H9 (cell line): ENCODE data around the gene MSMO1. TPM values are rescaled to one million over a fixed set of nuclear protein-coding genes. Genes with fewer than 3 reads are reported as not detected.

Source experiments
- DNase-seq: peaks from one replicate; pipeline ENCODE4 v3.0.0-alpha.2; 2017
- H2AFZ ChIP-seq: one replicate; pipeline ENCODE4 v1.6.1; 2013; ENCODE audit warnings: mild to moderate bottlenecking, low read length, control low read depth, moderate library complexity
- H2AK5ac ChIP-seq: 2 replicates; pipeline ENCODE4 v1.6.1; 2013; ENCODE audit warnings: low read length, control low read depth, mixed read lengths; ENCODE audit not compliant: insufficient read length
- H2BK120ac ChIP-seq: one replicate; pipeline ENCODE4 v1.6.1; 2013; ENCODE audit warnings: low read depth, mild to moderate bottlenecking, low read length, control low read depth, inconsistent platforms; ENCODE audit not compliant: poor library complexity, severe bottlenecking
- H2BK12ac ChIP-seq: 2 replicates; pipeline ENCODE4 v1.6.1; 2013; ENCODE audit warnings: low read length, control low read depth, mixed read lengths, low read depth; ENCODE audit not compliant: insufficient read length
- H2BK15ac ChIP-seq: 2 replicates; pipeline ENCODE4 v1.6.1; 2013; ENCODE audit warnings: low read depth, low read length, control low read depth
- H2BK20ac ChIP-seq: one replicate; pipeline ENCODE4 v1.6.1; 2013; ENCODE audit warnings: low read depth, mild to moderate bottlenecking, low read length, control low read depth, inconsistent platforms; ENCODE audit not compliant: poor library complexity, severe bottlenecking
- H2BK5ac ChIP-seq: 2 replicates; pipeline ENCODE4 v1.6.1; 2013; ENCODE audit warnings: low read length, control low read depth, mixed read lengths; ENCODE audit not compliant: insufficient read length
- H3K14ac ChIP-seq: 2 replicates; pipeline ENCODE4 v1.6.1; 2013; ENCODE audit warnings: low read length, control low read depth; ENCODE audit not compliant: insufficient read depth
- H3K18ac ChIP-seq: 2 replicates; pipeline ENCODE4 v1.6.1; 2013; ENCODE audit warnings: low read depth, mild to moderate bottlenecking, mixed read lengths, low read length, control low read depth; ENCODE audit not compliant: insufficient read length
- H3K23ac ChIP-seq: 2 replicates; pipeline ENCODE4 v1.6.1; 2013; ENCODE audit warnings: low read length, control low read depth, mixed read lengths, low read depth; ENCODE audit not compliant: insufficient read length
- H3K23me2 ChIP-seq: 2 replicates; pipeline ENCODE4 v1.6.1; 2013; ENCODE audit warnings: low read depth, mild to moderate bottlenecking, mixed read lengths, low read length, control low read depth; ENCODE audit not compliant: insufficient read length, poor library complexity, severe bottlenecking
- H3K27ac ChIP-seq: 2 replicates; pipeline ENCODE4 v1.5.1; 2013; ENCODE audit warnings: low read length, control low read depth, mixed read lengths, low read depth; ENCODE audit not compliant: insufficient read length
- H3K27me3 ChIP-seq: 2 replicates; pipeline ENCODE4 v1.6.1; 2013; ENCODE audit warnings: low read length, control low read depth, inconsistent platforms; ENCODE audit not compliant: insufficient read depth
- H3K4ac ChIP-seq: 2 replicates; pipeline ENCODE4 v1.6.1; 2013; ENCODE audit warnings: low read depth, mild to moderate bottlenecking, control low read depth, inconsistent platforms, low read length, moderate library complexity
- H3K4me1 ChIP-seq: 2 replicates; pipeline ENCODE4 v1.6.1; 2013; ENCODE audit warnings: low read length, control low read depth, inconsistent platforms; ENCODE audit not compliant: insufficient read depth
- H3K4me2 ChIP-seq: 2 replicates; pipeline ENCODE4 v1.6.1; 2013; ENCODE audit warnings: low read length, control low read depth, mixed read lengths; ENCODE audit not compliant: insufficient read length, insufficient read depth
- H3K56ac ChIP-seq: 2 replicates; pipeline ENCODE4 v1.6.1; 2013; ENCODE audit warnings: low read depth, mild to moderate bottlenecking, mixed read lengths, low read length, control low read depth; ENCODE audit not compliant: insufficient read length
- H3K79me1 ChIP-seq: 2 replicates; pipeline ENCODE4 v1.6.1; 2013; ENCODE audit warnings: low read depth, mild to moderate bottlenecking, moderate library complexity, low read length, control low read depth, inconsistent platforms; ENCODE audit not compliant: insufficient read depth, poor library complexity, severe bottlenecking
- H3K79me2 ChIP-seq: 2 replicates; pipeline ENCODE4 v1.6.1; 2013; ENCODE audit warnings: low read length, control low read depth, inconsistent platforms; ENCODE audit not compliant: insufficient read depth
- H3K9ac ChIP-seq: 2 replicates; pipeline ENCODE4 v1.6.1; 2013; ENCODE audit warnings: low read length, control low read depth, mixed read lengths; ENCODE audit not compliant: insufficient read length; ENCODE audit errors: extremely low read depth
- H3K9me3 ChIP-seq: one replicate; pipeline ENCODE4 v1.6.1; 2013; ENCODE audit warnings: low read depth, low read length, inconsistent platforms; ENCODE audit not compliant: control insufficient read depth
- H3T11ph ChIP-seq: one replicate; pipeline ENCODE4 v1.6.1; 2013; ENCODE audit warnings: mild to moderate bottlenecking, low read length, control low read depth, inconsistent platforms
- H4K20me1 ChIP-seq: one replicate; pipeline ENCODE4 v1.6.1; 2013; ENCODE audit not compliant: control insufficient read depth, insufficient read length, insufficient read depth
- H4K5ac ChIP-seq: 2 replicates; pipeline ENCODE4 v1.6.1; 2013; ENCODE audit warnings: low read depth, mild to moderate bottlenecking, mixed read lengths, low read length, control low read depth; ENCODE audit not compliant: insufficient read length
- H4K8ac ChIP-seq: replicated peaks from 2 replicates; pipeline ENCODE4 v1.6.1; 2013; ENCODE audit warnings: low read length, control low read depth, mixed read lengths, low read depth; ENCODE audit not compliant: insufficient read length
- H4K91ac ChIP-seq: 2 replicates; pipeline ENCODE4 v1.6.1; 2013; ENCODE audit warnings: low read depth, mild to moderate bottlenecking, moderate library complexity, mixed read lengths, low read length, control low read depth; ENCODE audit not compliant: insufficient read length
- H3K27ac Mint-ChIP-seq, 3 experiments: 2 replicates in 2 of 3; 3 replicates in 1 of 3; pipeline ENCODE4 v1.8.0; 2020 to 2021; ENCODE audit warnings: mixed read lengths in 3 of 3, mild to moderate bottlenecking in 1 of 3, moderate library complexity in 1 of 3
- H3K27me3 Mint-ChIP-seq: 2 replicates; pipeline ENCODE4 v1.8.0; 2021; ENCODE audit warnings: low read depth, mild to moderate bottlenecking, moderate library complexity, mixed read lengths
- H3K36me3 Mint-ChIP-seq, 3 experiments: 2 replicates in 2 of 3; 3 replicates in 1 of 3; pipeline ENCODE4 v1.8.0; 2020 to 2021; ENCODE audit warnings: low read depth in 3 of 3, mixed read lengths in 3 of 3; ENCODE audit not compliant: insufficient read depth in 1 of 3
- H3K4me1 Mint-ChIP-seq, 2 experiments: 2 replicates each; pipeline ENCODE4 v1.8.0; 2020; ENCODE audit warnings: mixed read lengths in 2 of 2
- H3K4me3 Mint-ChIP-seq, 2 experiments: 2 replicates in 1 of 2; 3 replicates in 1 of 2; pipeline ENCODE4 v1.8.0; 2020 to 2021; ENCODE audit warnings: mild to moderate bottlenecking in 2 of 2, mixed read lengths in 2 of 2, moderate library complexity in 1 of 2
- H3K9me3 Mint-ChIP-seq, 2 experiments: 2 replicates in 1 of 2; 3 replicates in 1 of 2; pipeline ENCODE4 v1.8.0; 2020; ENCODE audit warnings: mild to moderate bottlenecking in 2 of 2, mixed read lengths in 2 of 2, moderate library complexity in 1 of 2
- CTCF ChIP-seq: fragments of 200-600 bp; sonication (generic); conservative IDR thresholded peaks from 3 replicates; pipeline ENCODE4 v1.8.0; 2021; ENCODE audit warnings: antibody characterized with exemption, mild to moderate bottlenecking
- WGBS: extraction: QIAGEN DNeasy Blood & Tissue Kit; methylation state at CpG from one replicate; pipeline ENCODE4 v1.1.7; 2013; ENCODE audit warnings: missing lambda C conversion rate, low lambda C conversion rate, mixed read lengths; ENCODE audit not compliant: insufficient read length; ENCODE audit errors: extremely low coverage; 5-methylcytosine and 5-hydroxymethylcytosine counted together
- total RNA-seq: library from RNA; stranded (reverse); gene quantifications from 2 replicates; pipeline ENCODE4 v1.2.1, GENCODE V29; 2021

MSMO1 gene
- total RNA-seq, 1 experiment from 2014 or later = 79.3 TPM

DNA sequence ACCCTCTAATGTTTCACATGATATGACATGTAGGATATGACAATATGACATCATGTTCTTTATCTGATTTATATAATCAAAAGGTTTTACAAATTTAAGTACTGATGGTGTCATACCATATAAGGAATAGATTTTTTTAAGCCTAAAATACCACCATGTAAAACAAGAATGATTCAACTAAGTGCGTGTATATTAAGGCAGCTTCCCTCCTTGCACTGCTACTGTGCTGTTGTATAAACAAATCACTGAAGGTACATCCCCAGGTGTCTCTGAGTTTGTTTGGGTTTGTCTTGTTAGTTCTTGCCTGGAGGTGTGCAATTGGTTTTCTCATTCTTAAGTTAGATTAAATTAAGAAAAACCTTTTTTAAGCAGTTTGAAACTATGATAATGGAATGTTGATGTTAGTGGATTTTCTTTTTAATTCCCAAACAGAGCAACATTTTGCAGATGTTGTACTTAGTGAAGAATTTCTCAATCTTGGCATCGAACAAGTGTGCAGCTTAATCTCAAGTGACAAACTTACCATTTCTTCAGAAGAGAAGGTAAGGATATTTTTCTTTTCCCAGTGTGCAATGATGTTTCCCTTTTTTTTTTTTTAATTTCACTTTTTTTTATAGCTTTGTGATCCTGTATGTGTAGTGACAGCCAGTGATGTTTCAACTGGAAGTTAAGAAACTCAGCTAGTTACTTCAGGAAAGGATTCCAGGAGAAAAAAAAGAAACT lies 33.4 kb upstream of the MSMO1 start:
- Mint-ChIP-seq H3K36me3 (peaks cover 2 to 8% (median 4%) of the 10 kb centered on the region in 3 experiments; a peak in 4 of 7 replicates), H3K4me1 (peaks cover 10% of the 10 kb centered on the region in 2 experiments), H3K27ac (0 out of 7 replicates have a peak overlapping the region, but pooled peaks of 1 of the 3 experiments have one; percentile 35), H3K9me3 (no peaks in the 10 kb centered on the region), H3K27me3 (no peaks in the 10 kb centered on the region), H3K4me3 (no peak overlapping the region)
- H2BK20ac ChIP-seq = no peak overlapping the region
- no peak overlapping the region for H3K18ac ChIP-seq
- no peak overlapping the region for H4K91ac ChIP-seq
- no peak overlapping the region for H2AFZ ChIP-seq
- no peak overlapping the region for H2AK5ac ChIP-seq
- H2BK15ac ChIP-seq = no peak overlapping the region
- no peak overlapping the region for H3T11ph ChIP-seq
- no peak for TF ChIP-seq CTCF
- H3K27ac ChIP-seq = no peak overlapping the region
- H4K5ac ChIP-seq = no peak overlapping the region
- no peak overlapping the region for H2BK5ac ChIP-seq
- H3K23ac ChIP-seq = no peak overlapping the region
- no peak overlapping the region for H3K4me2 ChIP-seq
- H3K14ac ChIP-seq = no peak overlapping the region
- H3K27me3 ChIP-seq = no peaks in the 10 kb centered on the region
- no peak overlapping the region for H4K8ac ChIP-seq
- H3K79me1 ChIP-seq = no peaks in the 10 kb centered on the region
- H3K9ac ChIP-seq = no peak overlapping the region
- no CpG with 5 or more reads among the region's 2 CpGs for WGBS
- no peak overlapping the region for H3K56ac ChIP-seq
- no peak for DNase-seq
- H2BK120ac ChIP-seq = no peak overlapping the region
- H3K23me2 ChIP-seq = no peaks in the 10 kb centered on the region
- no peak overlapping the region for H2BK12ac ChIP-seq
- H3K4me1 ChIP-seq = no peaks in the 10 kb centered on the region; the same call in 1 of the 2 replicates
- H3K4ac ChIP-seq = no peak overlapping the region
- no peaks in the 10 kb centered on the region for H3K79me2 ChIP-seq
- no peaks in the 10 kb centered on the region for H3K9me3 ChIP-seq
- no peaks in the 10 kb centered on the region for H4K20me1 ChIP-seq
